HepG2 (cell line): ENCODE data around the gene SKIDA1. TPM values are rescaled to one million over a fixed set of nuclear protein-coding genes. Genes with fewer than 3 reads are reported as not detected.
A peak's percentile ranks its signal among the peaks of the same experiment; 100 is the strongest.

ENCODE experiments used
- AGO2 ChIP-seq: fragments of 200-400 bp; formaldehyde crosslinking; optimal IDR thresholded peaks from 2 replicates; pipeline ENCODE3; 2017; ENCODE audit warnings: mild to moderate bottlenecking, low read depth, low read length, moderate library complexity
- BRD4 ChIP-seq: sonication (generic); formaldehyde crosslinking; IDR thresholded peaks from 2 replicates; pipeline ENCODE4 v1.4.0; 2020; ENCODE audit warnings: missing genetic modification reagents
- ESRRA ChIP-seq: sonication (generic); formaldehyde crosslinking; IDR thresholded peaks from 2 replicates; pipeline ENCODE4 v1.5.1; 2020; ENCODE audit warnings: mild to moderate bottlenecking, low read depth, missing genetic modification reagents
- KDM6A ChIP-seq: IDR thresholded peaks from 2 replicates; pipeline ENCODE4 v1.6.1; 2016; ENCODE audit warnings: low read depth
- PAX8 ChIP-seq: sonication (generic); formaldehyde crosslinking; IDR thresholded peaks from 2 replicates; pipeline ENCODE4 v1.8.0; 2022; ENCODE audit warnings: mild to moderate bottlenecking, missing genetic modification reagents, borderline replicate concordance
- POLR2AphosphoS5 ChIP-seq: IDR thresholded peaks from 2 replicates; pipeline ENCODE4 v1.6.1; 2012; ENCODE audit warnings: low read depth, low read length
- PRDM10 ChIP-seq: sonication (generic); formaldehyde crosslinking; IDR thresholded peaks from 2 replicates; pipeline ENCODE4 v1.4.0; 2020; ENCODE audit warnings: low read depth, missing genetic modification reagents
- THAP7 ChIP-seq: sonication (generic); formaldehyde crosslinking; IDR thresholded peaks from 2 replicates; pipeline ENCODE4 v1.8.1; 2023; ENCODE audit warnings: mild to moderate bottlenecking, missing genetic modification reagents
- USF2 ChIP-seq, 2 experiments: sonication (generic) in 1 of 2; formaldehyde crosslinking in 1 of 2; IDR thresholded peaks; 2 replicates each; pipeline versions ENCODE4 v1.5.1 to v1.6.1; 2011 to 2020; ENCODE audit warnings: borderline replicate concordance in 1 of 2, low read depth in 1 of 2, low read length in 1 of 2, mild to moderate bottlenecking in 1 of 2, missing genetic modification reagents in 1 of 2, moderate library complexity in 1 of 2
- ZNF552 ChIP-seq: sonication (generic); formaldehyde crosslinking; IDR thresholded peaks from 2 replicates; pipeline ENCODE4 v1.9.0; 2022; ENCODE audit warnings: missing genetic modification reagents, mild to moderate bottlenecking, borderline replicate concordance
- ZNF724P ChIP-seq: sonication (generic); formaldehyde crosslinking; IDR thresholded peaks from 2 replicates; pipeline ENCODE4 v1.8.0; 2022; ENCODE audit warnings: missing genetic modification reagents, borderline replicate concordance
- ZNF788 ChIP-seq: sonication (generic); formaldehyde crosslinking; IDR thresholded peaks from 2 replicates; pipeline ENCODE4 v1.5.0; 2020; ENCODE audit warnings: mild to moderate bottlenecking, missing genetic modification reagents, borderline replicate concordance
- polyA plus RNA-seq, 8 experiments: library from polyadenylated mRNA; depleted of rRNA in 3 of 8; stranded (reverse) in 7 of 8; unstranded in 1 of 8; fragments of >200 nt; fragmentation: Illumina TruSeq in 4 of 8; extraction: Trizol in 4 of 8; gene quantifications; 2 replicates each; pipeline versions ENCODE4 v1.2.1 to v1.2.3, GENCODE V29; 2011 to 2016; ENCODE audit warnings: low read depth in 4 of 8, missing spikeins in 1 of 8, mixed read lengths in 1 of 8; ENCODE audit not compliant: insufficient read depth in 1 of 8
- total RNA-seq, 5 experiments: library from RNA; depleted of rRNA; stranded (reverse); fragments of >200 nt; fragmentation: Illumina TruSeq; extraction: Trizol; gene quantifications; 2 replicates each; pipeline ENCODE4 v1.2.3, GENCODE V29; 2016; ENCODE audit warnings: low read depth in 1 of 5
- TF ChIP-seq, protein P1 (sequence below), 2 experiments: fragments of 450-650 bp in 1 of 2; sonication (generic) in 1 of 2; formaldehyde crosslinking; IDR thresholded peaks; 2 replicates each; pipeline versions ENCODE4 v1.5.0 to v1.8.0; 2020 to 2022; ENCODE audit warnings: mild to moderate bottlenecking in 1 of 2, missing genetic modification reagents in 1 of 2
- TF ChIP-seq, protein P2 (sequence below): sonication (generic); formaldehyde crosslinking; conservative IDR thresholded peaks from 2 replicates; pipeline ENCODE4 v1.4.0; 2020; ENCODE audit warnings: mild to moderate bottlenecking, missing genetic modification reagents, moderate library complexity

The SKIDA1 gene
- total and polyA plus RNA-seq, 2 of the 13 experiments (the other 11 are each of a cell fraction or from before 2014, with no cell fraction given), result 0.73 to 1.5 TPM

GRCh38 chr10:21505711-21506278 is 19.7 kb downstream of the SKIDA1 start (continued):
- TF ChIP-seq PRDM10, result peak; percentile 46; the same call in 1 of the 2 replicates
- no peak; the same call in 1 of the 2 replicates for TF ChIP-seq BRD4
- peak; percentile 90 for TF ChIP-seq ZNF788 (CRISPR knock-in tag)
- TF ChIP-seq ESRRA, result peak; percentile 75
- TF ChIP-seq ZNF724P (CRISPR knock-in tag), result no peak
- TF ChIP-seq, protein P1, sequence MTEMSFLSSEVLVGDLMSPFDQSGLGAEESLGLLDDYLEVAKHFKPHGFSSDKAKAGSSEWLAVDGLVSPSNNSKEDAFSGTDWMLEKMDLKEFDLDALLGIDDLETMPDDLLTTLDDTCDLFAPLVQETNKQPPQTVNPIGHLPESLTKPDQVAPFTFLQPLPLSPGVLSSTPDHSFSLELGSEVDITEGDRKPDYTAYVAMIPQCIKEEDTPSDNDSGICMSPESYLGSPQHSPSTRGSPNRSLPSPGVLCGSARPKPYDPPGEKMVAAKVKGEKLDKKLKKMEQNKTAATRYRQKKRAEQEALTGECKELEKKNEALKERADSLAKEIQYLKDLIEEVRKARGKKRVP (CRISPR knock-in tag; IDR thresholded peaks at IDR 0.05), result peak in 1 of 2 experiments; percentile 93; a peak in 2 of 4 replicates
- TF ChIP-seq, protein P2, sequence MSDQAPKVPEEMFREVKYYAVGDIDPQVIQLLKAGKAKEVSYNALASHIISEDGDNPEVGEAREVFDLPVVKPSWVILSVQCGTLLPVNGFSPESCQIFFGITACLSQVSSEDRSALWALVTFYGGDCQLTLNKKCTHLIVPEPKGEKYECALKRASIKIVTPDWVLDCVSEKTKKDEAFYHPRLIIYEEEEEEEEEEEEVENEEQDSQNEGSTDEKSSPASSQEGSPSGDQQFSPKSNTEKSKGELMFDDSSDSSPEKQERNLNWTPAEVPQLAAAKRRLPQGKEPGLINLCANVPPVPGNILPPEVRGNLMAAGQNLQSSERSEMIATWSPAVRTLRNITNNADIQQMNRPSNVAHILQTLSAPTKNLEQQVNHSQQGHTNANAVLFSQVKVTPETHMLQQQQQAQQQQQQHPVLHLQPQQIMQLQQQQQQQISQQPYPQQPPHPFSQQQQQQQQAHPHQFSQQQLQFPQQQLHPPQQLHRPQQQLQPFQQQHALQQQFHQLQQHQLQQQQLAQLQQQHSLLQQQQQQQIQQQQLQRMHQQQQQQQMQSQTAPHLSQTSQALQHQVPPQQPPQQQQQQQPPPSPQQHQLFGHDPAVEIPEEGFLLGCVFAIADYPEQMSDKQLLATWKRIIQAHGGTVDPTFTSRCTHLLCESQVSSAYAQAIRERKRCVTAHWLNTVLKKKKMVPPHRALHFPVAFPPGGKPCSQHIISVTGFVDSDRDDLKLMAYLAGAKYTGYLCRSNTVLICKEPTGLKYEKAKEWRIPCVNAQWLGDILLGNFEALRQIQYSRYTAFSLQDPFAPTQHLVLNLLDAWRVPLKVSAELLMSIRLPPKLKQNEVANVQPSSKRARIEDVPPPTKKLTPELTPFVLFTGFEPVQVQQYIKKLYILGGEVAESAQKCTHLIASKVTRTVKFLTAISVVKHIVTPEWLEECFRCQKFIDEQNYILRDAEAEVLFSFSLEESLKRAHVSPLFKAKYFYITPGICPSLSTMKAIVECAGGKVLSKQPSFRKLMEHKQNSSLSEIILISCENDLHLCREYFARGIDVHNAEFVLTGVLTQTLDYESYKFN (CRISPR knock-in tag), result peak; percentile 100
- TF ChIP-seq KDM6A (CRISPR knock-in tag), result peak; percentile 98
- no peak for TF ChIP-seq AGO2
- peak; percentile 63; the same call in 1 of the 2 replicates for TF ChIP-seq ZNF552 (CRISPR knock-in tag)
- TF ChIP-seq USF2 (IDR thresholded peaks at IDR 0.05; ENCODE audit: low read depth, low read length), result no peak
- TF ChIP-seq USF2 (CRISPR knock-in tag; IDR thresholded peaks at IDR 0.05; ENCODE audit: borderline replicate concordance), result peak; percentile 49; the same call in 1 of the 2 replicates
- no peak for TF ChIP-seq PAX8 (CRISPR knock-in tag)
- peak; percentile 44 for TF ChIP-seq POLR2AphosphoS5
- peak; percentile 67; the same call in 1 of the 2 replicates for TF ChIP-seq THAP7 (CRISPR knock-in tag)
